Dermis blood vessel endothelial cell (primary cell): Measurements from ENCODE around the gene PAK5. TPM values are rescaled to one million over a fixed set of nuclear protein-coding genes. Genes with fewer than 3 reads are reported as not detected.
A peak's percentile ranks its signal among the peaks of the same experiment; 100 is the strongest.

ENCODE experiments used
- DNase-seq: peaks from one replicate; pipeline ENCODE4 v3.0.0; 2010
- total RNA-seq: library from RNA; depleted of rRNA; stranded (reverse); fragments of >200 nt; gene quantifications from 2 replicates; pipeline ENCODE4 v1.2.3, GENCODE V29; 2014

Gene PAK5
- total RNA-seq, 1 donor from 2014 or later, result not detected

DNA sequence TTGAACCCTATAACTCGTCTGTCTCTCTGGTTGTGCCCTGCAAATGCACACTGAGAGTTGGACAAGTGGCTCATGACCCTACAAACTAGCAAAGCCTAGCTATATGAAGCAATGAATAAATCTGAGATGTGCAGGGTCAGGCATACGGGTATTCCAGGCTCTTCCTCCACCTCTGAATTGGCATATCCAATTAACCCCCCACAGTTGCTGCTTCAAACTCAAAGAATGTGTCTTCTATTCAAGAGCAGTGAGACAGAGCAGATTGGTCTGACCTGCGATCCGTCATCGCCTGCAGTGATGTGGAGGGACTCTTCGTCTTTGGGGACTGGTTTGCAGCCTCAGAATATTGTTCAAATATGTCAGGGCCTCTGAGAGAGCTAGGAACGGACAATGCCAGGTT lies 264.7 kb downstream of the PAK5 start:
- DNase-seq, result no peak

DNA sequence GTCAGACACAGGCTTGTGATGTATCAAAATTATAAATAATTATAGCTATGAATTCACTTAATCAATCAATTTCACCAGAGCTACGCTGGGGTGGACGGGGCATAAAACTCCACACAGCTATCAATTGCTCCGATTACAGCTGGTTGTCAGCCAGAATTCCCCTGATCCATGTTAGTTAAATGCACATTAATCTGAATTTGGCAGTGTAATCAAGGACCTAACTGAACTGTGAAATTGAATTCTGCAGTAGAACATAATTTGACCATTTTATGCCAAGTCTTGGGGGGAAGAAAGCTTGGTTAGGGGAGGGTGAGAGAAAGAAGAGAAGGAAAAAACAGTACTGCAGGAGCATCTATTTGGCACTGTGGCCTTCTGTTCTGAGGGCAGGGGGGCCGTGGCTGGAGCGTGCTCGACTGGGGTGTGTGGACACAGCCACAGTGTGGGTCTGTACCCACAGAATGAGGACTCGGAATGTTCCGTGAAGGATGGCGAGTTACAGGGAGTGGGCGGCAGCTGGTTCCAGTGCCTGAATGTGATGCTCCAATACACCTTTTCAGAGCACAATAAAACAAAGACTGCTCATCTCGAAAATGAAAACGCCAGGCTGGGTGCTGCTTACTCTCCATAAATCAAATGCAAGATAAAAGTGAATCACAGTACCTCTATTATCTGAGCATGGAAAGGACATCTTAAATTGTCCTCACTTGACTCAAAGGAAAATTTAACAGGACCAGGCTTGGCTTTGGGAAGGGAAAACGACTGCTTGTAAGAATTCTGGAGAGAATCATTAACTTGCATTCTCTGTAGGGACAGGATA lies 265.3 kb downstream of the PAK5 start:
- DNase-seq, result no peak

DNA sequence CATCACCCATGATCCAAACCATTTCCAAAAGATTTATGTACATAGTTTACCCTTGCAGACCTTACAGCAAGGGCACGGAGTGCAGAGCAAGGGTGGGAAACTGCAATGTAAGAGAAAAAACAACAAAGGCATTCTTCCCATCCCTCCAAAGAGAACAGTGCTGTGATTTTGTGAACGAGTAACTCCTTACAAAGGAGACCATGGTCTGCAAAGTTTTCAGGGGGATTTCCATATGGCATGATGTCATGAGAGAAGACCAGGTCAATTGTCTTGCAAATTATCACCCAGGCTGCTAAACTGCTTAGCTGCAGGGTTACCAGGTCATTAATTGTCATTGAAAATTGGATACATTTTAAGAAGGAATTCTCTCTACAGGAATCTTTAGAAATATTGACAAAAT lies 266.2 kb downstream of the PAK5 start:
- no peak for DNase-seq

DNA sequence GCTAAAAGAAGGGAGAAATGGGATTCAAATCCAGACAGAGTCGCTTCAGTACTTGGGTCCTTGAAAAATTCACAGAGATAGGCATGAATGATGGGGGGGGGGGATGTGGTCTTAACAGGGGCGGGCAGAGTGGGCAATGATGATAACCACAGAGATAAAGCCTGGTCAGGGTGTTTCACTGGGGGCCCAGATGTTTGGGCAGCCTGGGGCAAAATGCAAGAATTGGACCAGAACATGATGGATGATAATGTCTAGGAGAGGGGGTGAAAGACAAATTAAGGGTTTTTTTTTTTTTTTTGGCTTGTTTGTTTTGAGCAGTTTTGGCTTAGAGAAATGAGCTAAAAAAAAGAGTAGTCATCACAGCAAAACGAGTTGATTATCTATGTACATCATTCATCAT lies 267.1 kb downstream of the PAK5 start:
- DNase-seq, result no peak

DNA sequence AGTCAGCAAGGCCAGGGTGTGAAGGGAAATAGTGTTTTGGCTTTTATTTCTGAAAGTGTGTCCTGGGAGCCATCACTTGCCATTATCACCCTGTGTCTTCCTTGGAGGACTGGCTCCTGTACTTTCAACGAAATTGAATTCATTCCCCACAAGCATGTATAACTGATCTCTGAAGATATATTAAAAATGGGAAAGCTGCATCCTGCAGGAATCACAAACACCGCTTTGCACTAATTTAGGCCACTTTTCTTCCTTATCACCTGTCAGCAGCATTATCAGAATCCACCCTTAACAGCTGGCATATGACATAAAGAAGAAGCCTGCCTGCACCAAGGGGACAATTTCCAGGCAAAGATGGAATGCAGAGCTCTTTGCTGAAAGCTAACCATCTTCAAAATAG lies 268.3 kb downstream of the PAK5 start:
- DNase-seq, result no peak

DNA sequence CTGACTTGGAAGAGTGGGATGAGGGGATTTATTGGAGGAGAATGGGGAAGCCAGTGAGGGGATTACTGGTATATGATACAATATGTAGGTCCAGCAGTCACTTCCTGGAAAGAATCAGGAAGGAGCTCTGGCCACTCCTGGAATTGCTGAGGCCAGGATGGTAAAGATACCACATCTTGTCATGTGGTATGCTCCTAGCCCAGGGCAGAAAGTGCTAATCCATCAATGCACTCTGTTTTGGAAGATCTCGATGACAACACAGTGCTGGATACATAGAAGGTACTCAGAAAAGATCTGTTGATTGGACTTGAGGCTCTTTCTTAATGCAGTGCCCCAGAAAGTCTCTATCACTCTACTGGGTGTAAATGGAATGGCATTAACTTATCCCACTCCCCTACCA lies 271.9 kb downstream of the PAK5 start:
- no peak for DNase-seq

DNA sequence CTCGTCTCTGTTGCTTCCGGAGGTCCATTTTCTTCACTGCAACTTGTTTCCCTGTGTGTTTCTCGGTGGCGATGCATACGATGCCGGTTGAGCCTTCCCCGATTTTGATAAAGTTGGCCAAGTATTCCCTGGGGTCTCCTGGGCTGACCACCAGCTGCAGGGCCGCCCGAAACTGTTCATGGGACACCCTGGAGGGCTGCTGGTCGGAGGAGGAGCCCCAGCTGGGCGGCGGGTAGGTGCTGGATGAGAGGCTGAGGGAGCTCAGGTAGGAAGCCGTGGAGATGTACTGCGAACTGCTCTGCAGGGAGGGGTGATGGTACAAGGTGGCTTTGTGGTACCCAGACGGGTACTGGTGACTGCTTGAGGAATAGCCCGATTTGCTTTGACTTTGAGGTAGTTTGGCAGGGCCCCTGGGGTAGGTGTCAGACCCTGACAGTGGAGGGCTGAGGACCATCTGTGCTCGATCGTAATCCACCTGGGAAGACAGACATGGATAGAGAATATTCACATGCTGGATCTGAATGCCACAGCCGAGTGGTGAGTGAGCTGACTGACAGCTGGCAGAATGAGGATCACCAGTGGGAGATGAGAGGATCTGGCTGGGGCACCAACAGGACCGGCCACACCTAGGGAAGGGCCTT lies 272.8 kb downstream of the PAK5 start:
- no peak for DNase-seq

DNA sequence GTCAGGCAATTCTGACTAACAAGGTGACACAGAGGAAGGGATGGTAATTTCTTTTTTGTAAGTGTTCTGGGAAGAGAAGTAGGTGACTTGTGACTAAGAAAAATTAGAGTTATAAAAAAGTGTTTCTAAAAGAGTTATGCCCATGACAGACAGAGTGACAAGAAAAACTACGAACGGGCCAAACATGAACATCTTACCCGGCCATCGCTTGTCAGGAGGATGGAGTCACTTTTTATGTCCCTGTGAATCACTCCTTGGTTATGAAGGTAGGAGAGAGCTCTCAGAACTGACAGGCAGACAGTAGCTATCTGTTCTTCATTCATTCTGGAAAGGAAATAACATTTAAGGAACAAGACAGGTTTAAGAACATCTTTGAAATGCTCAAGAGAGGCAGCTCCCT lies 281.5 kb downstream of the PAK5 start:
- DNase-seq, result no peak

DNA sequence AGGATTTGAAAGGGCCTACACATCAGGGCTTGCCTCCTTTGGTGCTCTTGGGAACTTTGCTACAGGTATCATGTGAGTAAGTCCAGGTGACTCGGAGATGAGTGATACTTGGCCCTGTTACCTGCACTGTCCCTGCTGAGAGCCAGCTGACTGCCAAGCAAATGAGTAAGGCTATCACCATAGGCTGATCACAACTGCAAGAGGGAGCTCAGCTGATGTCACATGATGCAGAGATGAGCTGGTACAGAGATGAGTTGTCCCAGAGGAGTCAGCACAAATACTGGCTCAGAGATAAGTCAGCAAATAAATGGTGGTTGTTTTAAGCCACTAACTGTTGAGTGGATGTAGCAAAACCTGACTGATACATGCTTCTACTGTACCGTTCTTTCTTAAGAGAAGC lies 283.1 kb downstream of the PAK5 start:
- DNase-seq, result no peak

DNA sequence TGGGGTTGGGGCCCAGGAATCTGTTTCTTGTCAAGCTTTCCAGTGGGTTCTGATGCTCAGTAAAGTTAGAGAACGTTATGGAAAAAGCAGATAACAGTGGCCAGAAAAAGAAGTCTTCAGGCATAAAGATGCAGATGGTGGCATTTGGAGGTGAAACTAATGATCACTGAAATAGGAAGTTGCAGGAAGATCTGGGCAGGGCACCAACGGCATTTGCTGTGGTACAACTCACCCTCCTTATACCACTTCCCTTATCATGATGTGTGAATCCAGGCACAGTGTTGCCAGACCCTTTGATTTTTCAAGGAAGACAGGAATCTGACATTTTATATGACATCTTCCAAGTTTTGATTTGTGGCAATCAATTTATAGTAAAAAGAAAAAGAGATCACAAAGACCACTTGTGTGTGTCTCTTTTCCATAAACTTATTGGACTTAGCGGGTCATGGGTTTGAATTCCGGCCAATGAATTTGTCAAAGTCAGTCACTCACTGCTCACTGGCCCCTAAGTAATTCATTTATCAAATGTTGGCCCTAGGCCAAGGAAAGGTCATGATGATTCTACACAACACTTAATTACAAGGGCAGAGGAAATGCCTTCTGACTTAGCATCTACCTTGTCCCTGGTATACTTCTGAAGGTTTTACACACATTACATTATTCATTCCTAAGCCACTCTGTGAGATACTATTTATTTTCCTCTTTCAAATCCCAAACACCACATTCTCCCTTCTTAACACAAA lies 286.9 kb downstream of the PAK5 start:
- DNase-seq, result peak; percentile 41

DNA sequence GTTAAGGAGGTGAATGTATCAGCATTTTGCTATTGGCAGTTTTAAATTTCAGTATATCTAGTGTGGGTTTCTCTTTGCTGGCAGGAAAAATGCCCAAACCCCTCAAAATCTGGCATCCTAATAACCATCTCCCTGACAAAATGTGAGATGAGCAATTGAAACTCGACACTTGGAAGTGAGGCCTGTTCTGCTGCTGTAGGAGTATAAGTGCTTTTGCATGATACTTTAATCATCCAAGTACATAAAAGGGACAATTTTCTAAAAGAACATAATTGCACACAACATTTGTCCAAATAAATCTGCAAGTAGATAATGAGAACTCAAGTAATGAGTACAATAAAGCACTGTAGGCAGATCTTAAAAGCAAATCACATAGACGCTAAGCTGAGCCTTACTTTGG lies 288.0 kb downstream of the PAK5 start:
- no peak for DNase-seq

DNA sequence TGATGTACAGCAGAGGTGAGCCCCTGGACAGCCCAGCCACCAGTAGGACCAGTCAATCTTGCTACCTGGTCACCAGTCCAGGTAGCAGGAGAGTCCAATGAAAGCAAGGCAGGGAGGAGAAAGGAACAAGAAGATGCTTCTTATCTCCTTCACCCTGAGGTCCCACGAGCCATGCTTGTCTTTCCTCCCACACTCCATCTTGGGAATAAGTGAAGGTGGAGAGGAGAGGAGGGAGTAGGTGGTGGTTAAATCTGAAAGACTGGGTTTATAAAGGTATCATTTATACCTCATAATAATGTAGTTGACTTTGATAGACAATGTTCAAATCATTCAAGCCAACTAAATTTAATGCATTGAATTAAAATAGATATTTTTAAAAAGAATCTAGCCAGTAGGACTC lies 288.6 kb downstream of the PAK5 start:
- DNase-seq, result no peak

DNA sequence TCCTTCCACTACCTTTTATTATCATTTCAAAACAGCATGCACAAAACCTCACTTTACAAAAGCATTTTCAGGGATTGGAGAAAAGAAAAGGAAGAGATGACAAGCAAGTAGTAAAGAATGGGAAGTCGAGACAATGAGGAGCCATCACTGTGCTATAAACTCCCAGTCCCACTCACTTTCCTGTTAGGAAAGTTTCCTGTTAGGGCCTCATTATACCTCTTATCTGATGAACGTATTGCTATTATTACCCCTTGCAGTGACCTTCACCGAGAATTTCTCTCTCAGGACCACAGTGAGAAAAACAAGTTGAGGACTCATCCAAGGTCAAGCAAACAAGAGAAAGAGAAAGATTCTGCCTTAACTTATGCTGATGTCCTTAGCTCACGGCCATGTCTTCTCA lies 295.7 kb downstream of the PAK5 start:
- DNase-seq, result peak; percentile 64

DNA sequence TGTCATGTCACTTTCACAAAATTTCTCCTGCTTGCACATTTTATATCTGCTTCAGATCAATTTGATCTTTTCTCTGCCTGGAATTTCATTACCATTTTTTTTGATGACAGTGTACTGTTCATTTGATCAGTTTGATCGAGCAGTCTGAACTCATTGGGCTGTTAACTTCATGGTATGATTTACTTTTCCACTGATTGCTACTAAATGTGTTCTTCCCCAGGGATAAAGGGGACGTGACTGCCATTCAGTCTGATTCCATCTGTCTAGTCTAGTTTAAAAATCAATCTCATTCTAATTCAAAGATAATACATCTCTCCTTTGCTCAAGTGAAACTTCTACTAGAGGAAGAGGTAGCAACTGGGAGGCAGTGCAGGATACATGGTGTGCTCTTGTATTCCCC lies 303.4 kb downstream of the PAK5 start:
- DNase-seq, result no peak

DNA sequence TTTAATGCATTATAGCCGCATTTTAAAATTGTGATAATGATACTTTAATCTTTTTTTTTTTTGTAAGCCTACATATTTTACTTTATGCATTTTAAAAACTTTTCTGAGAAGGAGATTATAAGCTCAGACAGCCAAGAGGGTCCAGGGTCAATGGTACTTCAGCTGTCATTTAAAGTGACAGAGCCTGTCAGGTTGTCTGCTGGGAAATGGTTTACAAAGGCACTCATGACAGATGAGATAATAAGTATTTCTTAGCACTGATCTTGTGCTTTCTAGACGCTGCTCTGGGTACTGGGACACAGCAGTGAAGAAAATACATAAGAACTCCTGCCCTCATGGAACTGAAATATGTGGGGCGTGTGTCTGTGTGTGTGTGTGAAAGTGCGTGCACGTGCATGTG lies 304.9 kb downstream of the PAK5 start:
- no peak for DNase-seq

DNA sequence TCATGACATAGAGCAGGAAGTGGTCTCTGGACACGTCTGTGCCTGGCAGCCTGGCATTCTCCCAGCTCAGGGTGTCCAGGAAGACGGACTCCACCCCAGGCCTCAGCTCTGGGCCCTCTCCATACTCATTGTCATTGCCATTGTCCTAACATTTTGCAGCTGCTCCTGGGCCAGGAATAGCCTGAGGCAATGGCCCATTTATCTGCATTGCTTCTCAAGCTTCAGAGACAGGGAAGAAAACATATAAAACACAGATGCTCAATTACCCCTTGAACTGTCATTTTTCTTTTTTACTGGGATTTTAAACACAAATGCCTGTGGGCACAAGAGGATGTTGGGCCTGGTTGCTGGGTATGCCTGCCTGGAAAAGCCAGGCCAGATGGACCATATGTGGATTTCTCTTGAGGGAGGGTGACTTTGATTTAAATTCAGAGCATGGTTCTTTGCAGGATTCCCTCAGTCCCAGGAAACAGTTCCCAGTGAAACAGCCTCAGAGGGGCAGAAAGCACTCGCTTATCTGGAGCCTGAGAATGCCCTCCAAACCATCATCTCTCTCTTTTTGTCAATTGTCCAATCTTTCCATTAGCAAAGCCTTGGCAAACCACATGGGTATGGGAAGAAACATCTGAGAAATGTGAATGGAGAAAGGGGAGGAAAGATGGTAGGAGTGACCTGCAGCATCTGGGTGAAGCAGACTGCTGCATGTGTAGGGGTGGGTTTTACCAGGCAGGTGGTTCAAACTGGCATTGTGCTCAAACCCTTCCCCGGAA lies 306.6 kb downstream of the PAK5 start:
- DNase-seq, result no peak

DNA sequence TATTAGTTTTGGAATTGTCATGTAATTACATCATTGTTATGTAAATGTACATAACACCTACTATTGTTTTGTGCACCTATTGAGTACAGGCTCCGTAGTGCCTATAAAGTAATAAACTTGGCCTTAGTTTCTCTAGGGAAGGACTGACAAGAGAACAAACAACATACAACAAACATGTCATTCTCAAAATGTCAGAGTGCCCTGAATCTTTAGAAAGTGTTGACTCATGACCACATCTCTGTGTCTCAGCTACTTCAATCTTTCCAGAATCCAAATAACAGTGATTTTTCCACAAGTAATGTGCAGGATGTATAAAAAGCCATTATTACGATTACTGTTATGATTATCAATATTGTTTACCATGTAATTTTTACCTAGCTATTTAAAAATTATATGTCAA lies 307.3 kb downstream of the PAK5 start:
- no peak for DNase-seq

DNA sequence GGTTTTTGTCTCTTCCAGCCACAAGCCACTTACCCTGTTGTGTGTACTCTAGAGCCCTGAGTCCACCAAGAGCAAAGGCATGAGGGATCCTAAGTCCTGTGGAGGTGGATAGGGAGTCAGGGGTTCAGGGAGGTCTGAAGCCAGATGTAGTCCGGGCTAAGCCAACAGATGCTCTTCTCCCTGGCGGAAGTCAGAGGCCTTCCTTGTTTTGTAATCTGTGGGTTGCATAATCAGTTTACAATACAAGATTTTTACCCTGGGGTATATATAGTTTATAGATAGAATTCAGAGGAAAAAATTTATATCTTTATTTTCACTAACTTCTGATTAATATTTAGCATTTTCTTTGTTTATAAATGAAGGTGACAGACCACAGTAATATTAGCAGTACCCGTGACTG lies 315.2 kb downstream of the PAK5 start:
- no peak for DNase-seq

DNA sequence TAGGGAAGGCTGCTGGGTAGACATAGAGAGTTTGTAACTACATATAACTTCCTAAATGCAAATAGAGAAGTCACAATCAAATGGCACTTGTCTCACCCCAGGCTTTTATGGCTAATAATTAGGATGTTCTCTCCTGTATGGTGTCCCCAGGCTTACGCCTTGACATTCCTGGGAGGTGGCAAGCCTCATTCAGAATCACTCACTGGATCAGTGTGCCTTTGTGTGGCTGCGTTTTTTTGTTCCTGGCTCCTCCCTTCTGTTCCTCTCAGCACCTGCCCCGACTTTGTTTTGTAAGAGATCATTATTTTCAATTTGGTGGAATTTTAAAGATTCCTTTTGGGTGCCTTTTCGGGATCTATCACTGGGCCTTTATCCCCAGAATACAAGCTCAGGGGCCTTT lies 318.8 kb downstream of the PAK5 start:
- no peak for DNase-seq

DNA sequence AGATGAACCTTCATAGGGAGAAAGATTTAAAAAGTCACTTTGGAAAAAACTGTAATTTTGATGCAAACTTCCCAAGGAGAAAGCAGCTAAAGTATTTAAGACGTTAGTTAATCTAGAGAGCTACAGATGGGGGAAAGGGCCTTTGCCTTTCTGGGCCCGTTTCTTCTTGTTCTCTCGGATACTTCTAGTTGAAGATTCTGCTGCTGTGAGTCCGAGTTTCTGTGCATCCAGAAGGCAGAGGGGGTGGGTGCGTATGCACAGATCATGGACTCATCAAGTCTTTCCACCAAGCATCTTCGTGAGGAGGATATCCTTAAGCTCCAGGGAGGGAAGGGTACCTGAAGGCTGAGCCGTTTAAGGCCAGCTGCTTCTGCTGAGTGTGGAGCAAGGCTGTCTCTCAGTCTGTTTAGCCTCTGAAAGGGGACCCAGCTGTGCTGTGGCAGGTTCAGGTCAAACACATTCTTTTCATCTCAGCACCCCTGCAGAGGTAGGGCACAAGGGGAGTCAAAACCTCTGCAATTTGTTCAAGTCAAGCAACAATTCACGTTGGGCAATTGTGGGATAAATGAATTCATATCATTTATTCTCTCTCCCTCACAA lies 320.2 kb downstream of the PAK5 start:
- DNase-seq, result no peak

DNA sequence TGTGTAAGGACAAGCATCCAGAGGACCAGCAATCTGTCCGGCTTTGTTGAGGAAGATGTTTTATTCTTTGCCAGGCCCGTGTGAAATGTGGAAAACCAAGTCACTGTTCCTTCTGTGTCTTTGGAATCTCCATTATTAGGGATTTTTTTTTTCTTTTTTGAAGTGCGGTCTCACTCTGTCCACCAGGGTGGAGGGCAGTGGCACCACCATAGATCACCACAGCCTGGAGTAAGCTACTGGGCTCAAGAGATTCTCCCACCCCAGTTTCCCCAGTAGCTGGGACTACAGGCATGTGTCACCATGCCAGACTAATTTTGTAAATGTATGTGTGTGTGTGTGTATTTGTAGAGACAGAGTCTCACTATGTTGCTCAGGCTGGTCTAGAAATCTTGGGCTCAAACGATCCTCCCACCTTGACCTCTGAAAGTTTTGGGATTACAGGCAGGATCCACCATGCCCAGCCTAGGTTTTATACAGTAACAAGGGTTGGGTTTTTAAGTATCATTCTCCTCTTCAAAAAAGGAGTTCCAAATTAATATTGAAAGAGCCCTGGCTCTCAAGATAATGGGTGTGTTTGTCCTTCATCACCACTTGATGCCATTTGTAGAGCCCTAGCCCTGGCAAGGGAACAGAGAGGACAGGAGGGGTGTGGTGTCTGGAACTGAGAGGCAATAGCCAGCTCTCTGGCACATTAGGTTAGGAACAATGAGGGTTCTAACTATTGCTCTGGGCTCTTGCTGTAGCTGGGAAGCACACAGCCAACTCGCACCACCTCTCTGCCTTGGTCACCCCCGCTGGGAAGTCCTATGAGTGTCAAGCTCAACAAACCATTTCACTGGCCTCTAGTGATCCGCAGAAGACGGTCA lies 321.3 kb downstream of the PAK5 start:
- DNase-seq, result no peak
